Amniotic epithelial cell (primary cell): Measurements from ENCODE around the gene PCDHB13.
A peak's percentile ranks its signal among the peaks of the same experiment; 100 is the strongest.
"Not testable (repeated sequence)": the region's sequence is repeated elsewhere in the genome, so short reads cannot be mapped to it uniquely, and the experiment has no call there.

Experiments used
- DNase-seq: peaks from one replicate; pipeline ENCODE4 v3.0.0-alpha.2; 2010; ENCODE audit warnings: low read depth

Gene PCDHB13

GRCh38 chr5:141213656-141214339, at the start of gene PCDHB13:
TSS of gene PCDHB13 (plus strand) at chr5:141213919. CDS start at chr5:141214124, 205 bp downstream.
- peak; percentile 19 for DNase-seq

GRCh38 chr5:141172381-141173204, 41.1 kb upstream of the PCDHB13 start, which contains the start of gene PCDHB7:
TSS of gene PCDHB7 (plus strand) at chr5:141172644. CDS start at chr5:141172836, 192 bp downstream.
- no peak for DNase-seq

DNA sequence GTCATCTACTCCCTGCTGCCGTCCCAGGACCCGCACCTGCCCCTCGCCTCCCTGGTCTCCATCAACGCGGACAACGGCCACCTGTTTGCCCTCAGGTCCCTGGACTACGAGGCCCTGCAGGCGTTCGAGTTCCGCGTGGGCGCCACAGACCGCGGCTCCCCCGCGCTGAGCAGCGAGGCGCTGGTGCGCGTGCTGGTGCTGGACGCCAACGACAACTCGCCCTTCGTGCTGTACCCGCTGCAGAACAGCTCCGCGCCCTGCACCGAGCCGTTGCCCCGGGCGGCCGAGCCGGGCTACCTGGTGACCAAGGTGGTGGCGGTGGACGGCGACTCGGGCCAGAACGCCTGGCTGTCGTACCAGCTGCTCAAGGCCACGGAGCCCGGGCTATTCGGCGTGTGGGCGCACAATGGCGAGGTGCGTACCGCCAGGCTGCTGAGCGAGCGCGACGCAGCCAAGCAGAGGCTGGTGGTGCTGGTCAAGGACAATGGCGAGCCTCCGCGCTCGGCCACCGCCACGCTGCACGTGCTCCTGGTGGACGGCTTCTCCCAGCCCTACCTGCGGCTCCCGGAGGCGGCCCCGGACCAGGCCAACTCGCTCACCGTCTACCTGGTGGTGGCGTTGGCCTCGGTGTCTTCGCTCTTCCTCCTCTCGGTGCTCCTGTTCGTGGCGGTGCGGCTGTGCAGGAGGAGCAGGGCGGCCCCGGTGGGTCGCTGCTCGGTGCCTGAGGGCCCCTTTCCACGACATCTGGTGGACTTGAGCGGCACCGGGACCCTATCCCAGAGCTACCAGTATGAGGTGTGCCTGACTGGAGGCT, 39.2 kb upstream of the PCDHB13 start:
- not testable (repeated sequence) for DNase-seq

GRCh38 chr5:141175933-141176332, 37.8 kb upstream of the PCDHB13 start:
- no peak for DNase-seq

- not testable (repeated sequence) for DNase-seq
Observed at GRCh38 chr5:141177577-141178191, 36.0 kb upstream of the PCDHB13 start, which contains the start of gene PCDHB8. TSS of gene PCDHB8 (plus strand) at chr5:141177790. CDS start at chr5:141178035, 245 bp downstream.

GRCh38 chr5:141179371-141179770, 34.3 kb upstream of the PCDHB13 start:
- DNase-seq, result not testable (repeated sequence)

DNA sequence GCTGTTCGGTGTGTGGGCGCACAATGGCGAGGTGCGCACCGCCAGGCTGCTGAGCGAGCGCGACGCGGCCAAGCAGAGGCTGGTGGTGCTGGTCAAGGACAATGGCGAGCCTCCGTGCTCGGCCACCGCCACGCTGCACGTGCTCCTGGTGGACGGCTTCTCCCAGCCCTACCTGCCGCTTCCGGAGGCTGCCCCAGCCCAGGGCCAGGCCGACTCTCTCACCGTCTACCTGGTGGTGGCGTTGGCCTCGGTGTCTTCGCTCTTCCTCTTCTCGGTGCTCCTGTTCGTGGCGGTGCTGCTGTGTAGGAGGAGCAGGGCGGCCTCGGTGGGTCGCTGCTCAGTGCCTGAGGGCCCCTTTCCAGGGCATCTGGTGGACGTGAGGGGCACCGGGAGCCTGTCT, 33.8 kb upstream of the PCDHB13 start:
- not testable (repeated sequence) for DNase-seq

GRCh38 chr5:141180313-141180712, 33.4 kb upstream of the PCDHB13 start:
- DNase-seq, result no peak

DNA sequence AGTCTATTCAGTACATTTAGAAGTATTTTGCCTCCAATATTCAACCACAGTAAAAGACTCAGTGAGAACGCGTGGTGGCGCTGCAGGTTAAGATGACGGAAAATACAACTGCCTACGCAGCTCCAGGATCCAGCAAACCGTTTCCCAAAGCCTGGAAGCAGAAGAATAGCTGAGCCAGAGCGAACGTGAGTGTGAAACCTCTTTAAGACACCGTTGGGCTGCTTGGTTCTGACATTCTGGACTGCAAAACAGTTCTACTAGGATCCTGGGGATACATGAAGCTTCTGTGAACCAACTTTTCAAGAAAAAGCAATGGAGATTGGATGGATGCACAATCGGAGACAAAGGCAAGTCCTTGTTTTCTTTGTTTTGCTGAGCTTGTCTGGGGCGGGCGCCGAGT, 31.5 kb upstream of the PCDHB13 start, which contains the start of gene PCDHB16:
Gene PCDHB16, plus strand, starts transcription at position 140 of the 400 bp plus-strand sequence. Its CDS starts 173 bp downstream, at position 313.
- peak; percentile 5 for DNase-seq

GRCh38 chr5:141184117-141184855, 29.4 kb upstream of the PCDHB13 start:
- not testable (repeated sequence) for DNase-seq

- no peak for DNase-seq
Observed at GRCh38 chr5:141186897-141187512, 26.7 kb upstream of the PCDHB13 start, which contains the start of gene PCDHB9. TSS of gene PCDHB9 (plus strand) at chr5:141187161. CDS start at chr5:141187319, 158 bp downstream.

- not testable (repeated sequence) for DNase-seq
Observed at GRCh38 chr5:141188682-141189081, 25.0 kb upstream of the PCDHB13 start.

- not testable (repeated sequence) for DNase-seq
Observed at GRCh38 chr5:141189131-141189530, 24.6 kb upstream of the PCDHB13 start.

- peak; percentile 10 for DNase-seq
Observed at GRCh38 chr5:141192110-141192725, 21.5 kb upstream of the PCDHB13 start, which contains the start of gene PCDHB10. TSS of gene PCDHB10 (plus strand) at chr5:141192353. CDS start at chr5:141192553, 200 bp downstream.

GRCh38 chr5:141194332-141194731, 19.4 kb upstream of the PCDHB13 start:
- not testable (repeated sequence) for DNase-seq

DNA sequence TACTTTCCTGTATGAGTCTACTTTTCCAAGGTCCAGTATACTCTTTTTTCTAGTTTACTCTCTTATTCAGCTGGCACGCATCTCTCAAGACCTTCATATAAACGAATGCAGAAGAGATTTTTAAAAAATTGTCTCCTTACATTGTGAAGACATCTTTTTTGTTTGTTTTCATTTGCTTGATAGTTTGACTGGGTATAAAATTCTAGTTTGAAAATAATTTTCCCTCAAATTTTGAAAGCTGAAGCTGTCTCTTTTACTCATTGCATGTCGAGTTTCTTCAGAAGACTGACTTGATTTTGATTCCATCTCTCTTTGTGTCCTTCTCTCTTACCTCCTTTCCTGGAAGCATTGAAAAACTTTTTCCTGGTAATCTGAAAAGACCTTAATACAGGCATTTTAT, 17.4 kb upstream of the PCDHB13 start:
- no peak for DNase-seq

- no peak for DNase-seq
Observed at GRCh38 chr5:141199359-141200235, 14.1 kb upstream of the PCDHB13 start, which contains the start of gene PCDHB11. TSS of gene PCDHB11 (plus strand) at chr5:141199627. CDS start at chr5:141199775, 148 bp downstream.

DNA sequence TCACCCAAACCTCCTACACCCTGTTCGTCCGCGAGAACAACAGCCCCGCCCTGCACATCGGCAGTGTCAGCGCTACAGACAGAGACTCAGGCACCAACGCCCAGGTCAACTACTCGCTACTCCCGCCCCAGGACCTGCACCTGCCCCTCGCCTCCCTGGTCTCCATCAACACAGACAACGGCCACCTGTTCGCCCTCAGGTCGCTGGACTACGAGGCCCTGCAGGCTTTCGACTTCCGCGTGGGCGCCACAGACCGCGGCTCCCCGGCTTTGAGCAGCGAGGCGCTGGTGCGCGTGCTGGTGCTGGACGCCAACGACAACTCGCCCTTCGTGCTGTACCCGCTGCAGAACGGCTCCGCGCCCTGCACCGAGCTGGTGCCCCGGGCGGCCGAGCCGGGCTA, 12.6 kb upstream of the PCDHB13 start:
- DNase-seq, result not testable (repeated sequence)
